Neuronal stem cell (in vitro differentiated cells): ENCODE results near the gene SLC22A17.

Experiments
- DNase-seq: peaks from one replicate; pipeline ENCODE4 v3.0.0-alpha.2; 2013; ENCODE audit warnings: low spot score
- H2AFZ ChIP-seq: one replicate; pipeline ENCODE4 v1.6.1; 2013; ENCODE audit warnings: mild to moderate bottlenecking, low read length, inconsistent platforms
- H2AK5ac ChIP-seq: 2 replicates; pipeline ENCODE4 v1.6.1; 2013; ENCODE audit warnings: low read depth, mild to moderate bottlenecking, inconsistent platforms, low read length, moderate library complexity, mixed read lengths
- H2BK120ac ChIP-seq: 2 replicates; pipeline ENCODE4 v1.6.1; 2013; ENCODE audit warnings: low read depth, mild to moderate bottlenecking, inconsistent platforms, low read length, moderate library complexity, mixed read lengths
- H2BK12ac ChIP-seq: one replicate; pipeline ENCODE4 v1.6.1; 2013; ENCODE audit warnings: low read length, inconsistent platforms
- H2BK15ac ChIP-seq: 2 replicates; pipeline ENCODE4 v1.6.1; 2013; ENCODE audit warnings: mild to moderate bottlenecking, low read length, inconsistent platforms, mixed read lengths
- H2BK5ac ChIP-seq: one replicate; pipeline ENCODE4 v1.6.1; 2013; ENCODE audit warnings: inconsistent platforms, mild to moderate bottlenecking, low read length, moderate library complexity
- H3K14ac ChIP-seq: one replicate; pipeline ENCODE4 v1.6.1; 2013; ENCODE audit warnings: low read length, inconsistent platforms
- H3K18ac ChIP-seq: 2 replicates; pipeline ENCODE4 v1.6.1; 2013; ENCODE audit warnings: low read length, inconsistent platforms
- H3K23ac ChIP-seq: 2 replicates; pipeline ENCODE4 v1.6.1; 2013; ENCODE audit warnings: low read depth, mild to moderate bottlenecking, mixed read lengths, low read length, inconsistent platforms; ENCODE audit not compliant: poor library complexity
- H3K27ac ChIP-seq: replicated peaks from 3 replicates; pipeline ENCODE4 v1.5.1; 2013; ENCODE audit warnings: low read length, inconsistent platforms
- H3K27me3 ChIP-seq, 3 experiments: 2 replicates each; pipeline ENCODE4 v1.6.1; 2013; ENCODE audit warnings: low read length in 3 of 3, mild to moderate bottlenecking in 2 of 3, inconsistent platforms in 1 of 3, low read depth in 1 of 3, mixed read lengths in 1 of 3, moderate library complexity in 1 of 3; ENCODE audit not compliant: control insufficient read depth in 3 of 3, insufficient read depth in 3 of 3
- H3K36me3 ChIP-seq, 2 donors: replicated peaks in 1 of 2; 2 replicates each; pipeline ENCODE4 v1.6.1; 2013; ENCODE audit warnings: low read length in 2 of 2; ENCODE audit not compliant: control insufficient read depth in 2 of 2, insufficient read depth in 2 of 2
- H3K4ac ChIP-seq: 2 replicates; pipeline ENCODE4 v1.6.1; 2013; ENCODE audit warnings: inconsistent platforms, mild to moderate bottlenecking, low read length, moderate library complexity
- H3K4me1 ChIP-seq, 2 donors: 1 replicate in 1 of 2; 2 replicates in 1 of 2; pipeline ENCODE4 v1.6.1; 2013; ENCODE audit warnings: low read length in 2 of 2, low read depth in 1 of 2; ENCODE audit not compliant: control insufficient read depth in 2 of 2, insufficient read depth in 1 of 2
- H3K4me2 ChIP-seq: one replicate; pipeline ENCODE4 v1.6.1; 2013; ENCODE audit warnings: mild to moderate bottlenecking, low read length, inconsistent platforms; ENCODE audit not compliant: insufficient read depth, poor library complexity, severe bottlenecking
- H3K4me3 ChIP-seq, 2 donors: 2 replicates each; pipeline ENCODE4 v1.5.1; 2013; ENCODE audit warnings: low read length in 2 of 2, mild to moderate bottlenecking in 2 of 2, inconsistent platforms in 1 of 2, moderate library complexity in 1 of 2
- H3K79me1 ChIP-seq: one replicate; pipeline ENCODE4 v1.6.1; 2013; ENCODE audit warnings: low read depth, mild to moderate bottlenecking, inconsistent platforms, low read length, moderate library complexity
- H3K9ac ChIP-seq: one replicate; pipeline ENCODE4 v1.6.1; 2013; ENCODE audit warnings: mild to moderate bottlenecking, low read depth, low read length, inconsistent platforms; ENCODE audit not compliant: poor library complexity
- H3K9me3 ChIP-seq, 2 donors: replicated peaks in 1 of 2; 2 replicates each; pipeline versions ENCODE3 to v1.6.1; 2013; ENCODE audit warnings: low read length in 2 of 2, mild to moderate bottlenecking in 2 of 2, inconsistent platforms in 1 of 2, low read depth in 1 of 2, mixed read lengths in 1 of 2, moderate library complexity in 1 of 2; ENCODE audit not compliant: control insufficient read depth in 2 of 2, insufficient read depth in 1 of 2
- H4K8ac ChIP-seq: one replicate; pipeline ENCODE4 v1.6.1; 2013; ENCODE audit warnings: low read depth, mild to moderate bottlenecking, inconsistent platforms, low read length, moderate library complexity
- H4K91ac ChIP-seq: one replicate; pipeline ENCODE4 v1.6.1; 2013; ENCODE audit warnings: low read length, low read depth, mild to moderate bottlenecking, inconsistent platforms; ENCODE audit not compliant: poor library complexity
- WGBS, 2 donors: extraction: QIAGEN DNeasy Blood & Tissue Kit; methylation state at CpG; one replicate each; pipeline ENCODE4 v1.1.7; 2013; ENCODE audit warnings: missing lambda C conversion rate in 2 of 2, mixed read lengths in 1 of 2; ENCODE audit not compliant: insufficient read length in 2 of 2, insufficient replicate concordance in 1 of 2; ENCODE audit errors: extremely low coverage in 2 of 2; 5-methylcytosine and 5-hydroxymethylcytosine counted together

Gene SLC22A17

GRCh38 chr14:23376482-23377197, 24.0 kb upstream of the SLC22A17 start, which contains the start of gene CMTM5:
TSS of gene CMTM5 (plus strand) at chr14:23377046. CDS start at chr14:23377252, 206 bp downstream.
- no CpG with 5 or more reads among the region's 13 CpGs for WGBS, 2 donors
- Histone ChIP-seq H3K4me1 (peaks cover 0 to 11% of the 10 kb centered on the region in 2 donors), H3K9ac (peak within 1 kb of the TSS; percentile 85), H3K27me3 (peaks cover 0 to 64% (median 0%) of the 10 kb centered on the region in 3 experiments), H3K23ac (peak within 1 kb of the TSS; percentile 48), H4K91ac (peak within 1 kb of the TSS; percentile 76), H3K79me1 (no peaks in the 10 kb centered on the region), H2BK12ac (peak within 1 kb of the TSS; percentile 78), H3K27ac (no peak within 1 kb of the TSS), H4K8ac (peak within 1 kb of the TSS; percentile 88), H3K4me2 (peak within 1 kb of the TSS; percentile 41), H2BK120ac (peak within 1 kb of the TSS; percentile 85), H3K4me3 (no peak within 1 kb of the TSS), H3K14ac (peak within 1 kb of the TSS; percentile 95), H2AK5ac (peak within 1 kb of the TSS; percentile 92), H2BK5ac (peak within 1 kb of the TSS; percentile 9), H3K36me3 (no peaks in the 10 kb centered on the region), H3K18ac (peak within 1 kb of the TSS; percentile 96), H3K9me3 (no peaks in the 10 kb centered on the region), H3K4ac (peak within 1 kb of the TSS; percentile 86), H2AFZ (peak within 1 kb of the TSS; percentile 66), H2BK15ac (peak within 1 kb of the TSS; percentile 61)
- DNase-seq = peak; percentile 51

DNA sequence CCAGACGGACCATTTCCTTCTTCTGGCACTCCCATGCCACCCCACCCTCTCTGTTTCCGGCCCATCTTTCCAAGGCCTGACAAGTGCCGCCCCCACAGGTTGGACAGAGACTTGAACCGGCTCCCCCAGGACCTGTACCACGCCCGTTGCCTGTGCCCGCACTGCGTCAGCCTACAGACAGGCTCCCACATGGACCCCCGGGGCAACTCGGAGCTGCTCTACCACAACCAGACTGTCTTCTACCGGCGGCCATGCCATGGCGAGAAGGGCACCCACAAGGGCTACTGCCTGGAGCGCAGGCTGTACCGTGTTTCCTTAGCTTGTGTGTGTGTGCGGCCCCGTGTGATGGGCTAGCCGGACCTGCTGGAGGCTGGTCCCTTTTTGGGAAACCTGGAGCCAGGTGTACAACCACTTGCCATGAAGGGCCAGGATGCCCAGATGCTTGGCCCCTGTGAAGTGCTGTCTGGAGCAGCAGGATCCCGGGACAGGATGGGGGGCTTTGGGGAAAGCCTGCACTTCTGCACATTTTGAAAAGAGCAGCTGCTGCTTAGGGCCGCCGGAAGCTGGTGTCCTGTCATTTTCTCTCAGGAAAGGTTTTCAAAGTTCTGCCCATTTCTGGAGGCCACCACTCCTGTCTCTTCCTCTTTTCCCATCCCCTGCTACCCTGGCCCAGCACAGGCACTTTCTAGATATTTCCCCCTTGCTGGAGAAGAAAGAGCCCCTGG, 23.0 kb upstream of the SLC22A17 start:
- no peak for DNase-seq
- WGBS, 2 donors = no CpG with 5 or more reads among the region's 21 CpGs

DNA sequence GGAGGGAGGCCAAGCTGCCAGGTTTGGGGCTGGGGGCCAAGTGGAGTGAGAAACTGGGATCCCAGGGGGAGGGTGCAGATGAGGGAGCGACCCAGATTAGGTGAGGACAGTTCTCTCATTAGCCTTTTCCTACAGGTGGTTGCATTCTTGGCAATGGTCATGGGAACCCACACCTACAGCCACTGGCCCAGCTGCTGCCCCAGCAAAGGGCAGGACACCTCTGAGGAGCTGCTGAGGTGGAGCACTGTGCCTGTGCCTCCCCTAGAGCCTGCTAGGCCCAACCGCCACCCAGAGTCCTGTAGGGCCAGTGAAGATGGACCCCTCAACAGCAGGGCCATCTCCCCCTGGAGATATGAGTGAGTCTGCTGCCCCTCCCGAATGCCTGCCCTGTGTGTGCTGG, 20.4 kb upstream of the SLC22A17 start:
- H3K14ac ChIP-seq = peak overlapping the region; percentile 23
- H4K91ac ChIP-seq = no peak overlapping the region
- H2BK120ac ChIP-seq = no peak overlapping the region
- H2AK5ac ChIP-seq = no peak overlapping the region
- DNase-seq = no peak
- H2BK12ac ChIP-seq = peak overlapping the region; percentile 26
- H3K4me1 ChIP-seq = peaks cover 0 to 10% of the 10 kb centered on the region in 2 donors
- H3K4me2 ChIP-seq = no peak overlapping the region
- H3K18ac ChIP-seq = no peak overlapping the region
- H2BK5ac ChIP-seq = no peak overlapping the region
- H4K8ac ChIP-seq = no peak overlapping the region
- no peaks in the 10 kb centered on the region for H3K79me1 ChIP-seq
- no peaks in the 10 kb centered on the region for H3K9me3 ChIP-seq
- no CpG with 5 or more reads among the region's 3 CpGs for WGBS, 2 donors
- no peaks in the 10 kb centered on the region for H3K36me3 ChIP-seq
- H3K23ac ChIP-seq = no peak overlapping the region
- H3K27ac ChIP-seq = no peak overlapping the region
- no peak overlapping the region for H3K4me3 ChIP-seq
- peak overlapping the region; percentile 32 for H2BK15ac ChIP-seq
- peaks cover 0 to 74% (median 2%) of the 10 kb centered on the region in 3 experiments for H3K27me3 ChIP-seq
- H2AFZ ChIP-seq = no peak overlapping the region
- no peak overlapping the region for H3K4ac ChIP-seq
- peak overlapping the region; percentile 36 for H3K9ac ChIP-seq

More for the DNA sequence above, 23.0 kb upstream of the SLC22A17 start:
- Histone ChIP-seq H2BK12ac (no peak overlapping the region), H3K9ac (no peak overlapping the region), H3K18ac (peak overlapping the region; percentile 20), H2BK15ac (peak overlapping the region; percentile 60), H3K14ac (no peak overlapping the region), H3K4me1 (peaks cover 0 to 11% of the 10 kb centered on the region in 2 donors), H3K4me2 (no peak overlapping the region), H3K4me3 (no peak overlapping the region), H4K8ac (no peak overlapping the region), H3K27ac (no peak overlapping the region), H4K91ac (peak overlapping the region; percentile 33), H2AFZ (no peak overlapping the region), H2AK5ac (peak overlapping the region; percentile 91), H3K36me3 (no peaks in the 10 kb centered on the region), H3K4ac (peak overlapping the region; percentile 18), H3K27me3 (peaks cover 0 to 71% (median 0%) of the 10 kb centered on the region in 3 experiments), H3K9me3 (no peaks in the 10 kb centered on the region), H3K23ac (no peak overlapping the region), H2BK120ac (no peak overlapping the region), H3K79me1 (no peaks in the 10 kb centered on the region), H2BK5ac (peak overlapping the region; percentile 9)

DNA sequence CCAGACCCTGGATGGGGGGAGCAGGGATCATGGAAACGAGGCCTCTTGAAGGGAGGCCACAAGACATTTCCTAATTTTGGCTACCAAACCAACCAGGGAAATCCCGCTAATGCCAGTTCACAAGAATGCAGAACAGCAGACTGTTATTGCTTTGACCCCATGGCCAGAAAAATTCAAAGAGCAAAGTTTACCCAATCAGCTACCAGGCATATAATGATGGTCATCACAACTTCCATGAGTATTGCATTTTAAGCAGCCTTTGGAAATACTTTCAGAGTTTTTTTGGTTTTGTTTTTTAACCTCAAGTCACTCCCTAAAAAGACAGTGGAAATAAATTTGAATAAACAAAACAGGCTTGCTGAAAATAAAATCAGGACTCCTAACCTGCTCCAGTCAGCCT, 19.8 kb upstream of the SLC22A17 start, which contains the start of gene IL25:
IL25 (plus strand) TSS at position 301 of the 400 bp plus-strand sequence.
- Histone ChIP-seq H2BK12ac (peak within 1 kb of the TSS; percentile 26), H3K36me3 (no peaks in the 10 kb centered on the region), H3K23ac (no peak within 1 kb of the TSS), H3K4ac (no peak within 1 kb of the TSS), H3K9ac (peak within 1 kb of the TSS; percentile 36), H2BK120ac (no peak within 1 kb of the TSS), H2BK15ac (peak within 1 kb of the TSS; percentile 32), H4K8ac (no peak within 1 kb of the TSS), H3K9me3 (no peaks in the 10 kb centered on the region), H3K18ac (no peak within 1 kb of the TSS), H3K4me3 (no peak within 1 kb of the TSS), H3K79me1 (no peaks in the 10 kb centered on the region), H2AFZ (no peak within 1 kb of the TSS), H3K14ac (peak within 1 kb of the TSS; percentile 23), H3K4me1 (peaks cover 0 to 10% of the 10 kb centered on the region in 2 donors), H2AK5ac (no peak within 1 kb of the TSS), H2BK5ac (no peak within 1 kb of the TSS), H3K27ac (no peak within 1 kb of the TSS), H4K91ac (no peak within 1 kb of the TSS), H3K4me2 (no peak within 1 kb of the TSS), H3K27me3 (peaks cover 0 to 74% (median 2%) of the 10 kb centered on the region in 3 experiments)
- WGBS, 2 donors = no CpG with 5 or more reads among the region's 2 CpGs
- no peak for DNase-seq
